K562 (cell line): ENCODE measurements around the gene OR2H2. TPM values are rescaled to one million over a fixed set of nuclear protein-coding genes. Genes with fewer than 3 reads are reported as not detected.

Source experiments
- ATAC-seq: fragments of 200-7000 bp; cut with Tn5 transposase; 3 replicates; pipeline ENCODE4 v1.9.1; 2020; ENCODE audit warnings: moderate library complexity
- BruUV-seq: library from RNA; stranded (reverse); fragments of 400-500 nt; replicated peaks from 2 replicates; lab custom pipeline; 2021; lab: Mats Ljungman, UMichigan
- CTCF ChIA-PET: fragments of 300-600 bp; formaldehyde crosslinking; extraction: SDS; loops from one replicate; lab custom pipeline; 2021; ENCODE audit warnings: low intra/inter-chr PET ratio; lab: Yijun Ruan, JAX
- POLR2A ChIA-PET: fragments of 300-600, 350-650 bp; sonication (Branson Sonifier 250); formaldehyde crosslinking; extraction: SDS; loops from one replicate; lab custom pipeline; 2021; ENCODE audit warnings: antibody characterized with exemption, inconsistent platforms; lab: Yijun Ruan, JAX
- DNase-seq, 4 experiments: peaks; one replicate each; pipeline versions ENCODE4 v3.0.0 to v3.0.0-alpha.2; 2011 to 2018; ENCODE audit warnings: low spot score in 3 of 4, mixed read lengths in 3 of 4; ENCODE audit errors: extremely low read depth in 1 of 4
- FAIRE-seq: peaks from 2 replicates; lab custom pipeline; 2011; peaks lifted over from hg19 to GRCh38; lab: Jason Lieb, UNC
- H2AFZ ChIP-seq: 2 replicates; pipeline ENCODE4 v1.6.0; 2011; ENCODE audit warnings: low read depth, low read length, control low read depth, inconsistent platforms
- H3K27ac ChIP-seq: fragments of 200-600 bp; 3 replicates; pipeline ENCODE4 v1.8.0; 2011; ENCODE audit warnings: low read depth, mild to moderate bottlenecking, control low read depth, inconsistent platforms, low read length, moderate library complexity, mixed read lengths; ENCODE audit errors: extremely low read depth
- H3K27me3 ChIP-seq, 2 experiments: fragments of 300-600 bp in 1 of 2; 2 replicates in 1 of 2; 3 replicates in 1 of 2; pipeline versions ENCODE4 v1.6.0 to v1.8.0; 2011; ENCODE audit warnings: inconsistent platforms in 2 of 2, low read length in 2 of 2, mild to moderate bottlenecking in 1 of 2, mixed read lengths in 1 of 2, moderate library complexity in 1 of 2; ENCODE audit not compliant: control insufficient read depth in 2 of 2, insufficient read depth in 2 of 2
- H3K36me3 ChIP-seq: fragments of 300-600 bp; 3 replicates; pipeline ENCODE4 v1.8.0; 2011; ENCODE audit warnings: mild to moderate bottlenecking, low read length, inconsistent platforms; ENCODE audit not compliant: control insufficient read depth, insufficient read depth
- H3K4me1 ChIP-seq, 2 experiments: fragments of 200-600 bp in 1 of 2; replicated peaks in 1 of 2; 2 replicates in 1 of 2; 3 replicates in 1 of 2; pipeline versions ENCODE4 v1.5.1 to v1.8.0; 2011; ENCODE audit warnings: inconsistent platforms in 2 of 2, low read length in 2 of 2, mild to moderate bottlenecking in 1 of 2, mixed read lengths in 1 of 2, moderate library complexity in 1 of 2; ENCODE audit not compliant: control insufficient read depth in 2 of 2, insufficient read depth in 2 of 2
- H3K4me2 ChIP-seq: 2 replicates; pipeline ENCODE4 v1.6.1; 2011; ENCODE audit warnings: low read length, control low read depth, inconsistent platforms, mixed read lengths; ENCODE audit not compliant: insufficient read depth
- H3K4me3 ChIP-seq: fragments of 200-600 bp; sonication (generic), shearing (Covaris generic); 2 replicates; pipeline ENCODE4 v1.5.1; 2016; ENCODE audit warnings: control low read depth, inconsistent platforms
- H3K79me2 ChIP-seq: fragments of 200-600 bp; 3 replicates; pipeline ENCODE4 v1.8.0; 2011; ENCODE audit warnings: low read length, inconsistent platforms; ENCODE audit not compliant: control insufficient read depth, insufficient read depth
- H3K9ac ChIP-seq, 2 experiments: 2 replicates each; pipeline versions ENCODE4 v1.6.0 to v1.6.1; 2011; ENCODE audit warnings: low read depth in 2 of 2, low read length in 2 of 2, control low read depth in 1 of 2, inconsistent platforms in 1 of 2, mild to moderate bottlenecking in 1 of 2, mixed read lengths in 1 of 2; ENCODE audit not compliant: insufficient read depth in 1 of 2
- H3K9me1 ChIP-seq: one replicate; pipeline ENCODE4 v1.6.0; 2011; ENCODE audit warnings: inconsistent platforms, mild to moderate bottlenecking, low read length, moderate library complexity; ENCODE audit not compliant: control insufficient read depth, insufficient read depth
- H3K9me3 ChIP-seq: replicated peaks from 2 replicates; pipeline ENCODE4 v1.5.1; 2011; ENCODE audit warnings: low read depth, low read length, inconsistent platforms; ENCODE audit not compliant: control insufficient read depth, insufficient read depth
- H4K20me1 ChIP-seq: replicated peaks from 2 replicates; pipeline ENCODE4 v1.6.1; 2011; ENCODE audit warnings: low read length, inconsistent platforms, mixed read lengths; ENCODE audit not compliant: control insufficient read depth, insufficient read depth
- ERF ChIP-seq: fragments of 450-650 bp; formaldehyde crosslinking; IDR thresholded peaks from 2 replicates; pipeline ENCODE4 v1.4.0; 2020; ENCODE audit warnings: mild to moderate bottlenecking, mixed read lengths
- FOXM1 ChIP-seq, 2 experiments: fragments of 450-650 bp in 1 of 2; sonication (generic) in 1 of 2; formaldehyde crosslinking in 1 of 2; IDR thresholded peaks; 2 replicates each; pipeline versions ENCODE4 v1.6.1 to v1.9.0; 2017 to 2022; ENCODE audit warnings: low read depth in 2 of 2, mild to moderate bottlenecking in 2 of 2, missing genetic modification reagents in 1 of 2, moderate library complexity in 1 of 2
- SMAD3 ChIP-seq: fragments of 450-650 bp; formaldehyde crosslinking; conservative IDR thresholded peaks from 2 replicates; pipeline ENCODE4 v1.4.0; 2020; ENCODE audit warnings: mild to moderate bottlenecking
- TEAD1 ChIP-seq, 2 experiments: fragments of 450-650 bp in 1 of 2; sonication (generic) in 1 of 2; formaldehyde crosslinking; IDR thresholded peaks; 2 replicates each; pipeline versions ENCODE4 v1.4.0 to v1.8.0; 2020 to 2022; ENCODE audit warnings: mild to moderate bottlenecking in 2 of 2, missing genetic modification reagents in 1 of 2
- ZBTB17 ChIP-seq: fragments of 450-650 bp; formaldehyde crosslinking; IDR thresholded peaks from 2 replicates; pipeline ENCODE4 v1.4.0; 2020; ENCODE audit warnings: mild to moderate bottlenecking
- ZNF449 ChIP-seq: fragments of 250-450 bp; sonication (Bioruptor Pico); IDR thresholded peaks from 2 replicates; pipeline ENCODE4 v1.8.0; 2022; ENCODE audit warnings: moderate library complexity, mild to moderate bottlenecking, inconsistent platforms
- ZNF79 ChIP-seq: fragments of 250-450 bp; sonication (Bioruptor Pico); IDR thresholded peaks from 2 replicates; pipeline ENCODE4 v1.4.0; 2020; ENCODE audit warnings: low read depth, mild to moderate bottlenecking, moderate library complexity
- WGBS: fragments of 100-300 bp; shearing (Covaris generic); methylation state at CpG from one replicate; pipeline ENCODE4 v1.1.6; 2016; ENCODE audit warnings: low coverage, mixed read lengths; ENCODE audit not compliant: insufficient coverage; ENCODE audit errors: missing lambda C conversion rate; 5-methylcytosine and 5-hydroxymethylcytosine counted together
- in situ Hi-C: fragments of 300-500 bp; cut with MboI; formaldehyde crosslinking; loops from 4 replicates; pipeline ENCODE4 v1.15.0; 2018; ENCODE audit warnings: inconsistent platforms, mixed read lengths
- intact Hi-C: fragments of 100-400 bp; cut with micrococcal nuclease; formaldehyde crosslinking; loops from 2 replicates; pipeline ENCODE4 v1.14.2; 2022
- polyA plus RNA-seq, 8 experiments: library from polyadenylated mRNA; depleted of rRNA in 4 of 8; stranded (reverse) in 5 of 8; unstranded in 3 of 8; fragments of >200 nt; fragmentation: Nextera tagmentation in 2 of 8; fragmentation: Illumina TruSeq in 1 of 8; extraction: Ambion mirVana in 2 of 8; extraction: Trizol in 1 of 8; gene quantifications; 2 replicates each; pipeline versions ENCODE4 v1.2.1 to v1.2.3, GENCODE V29; 2011 to 2014; ENCODE audit warnings: inconsistent platforms in 1 of 8, missing spikeins in 1 of 8
- total RNA-seq, 7 experiments: library from RNA; depleted of rRNA in 6 of 7; stranded (reverse); fragments of >200 nt in 6 of 7; fragmentation: Illumina TruSeq in 2 of 7; extraction: Trizol in 2 of 7; gene quantifications; 2 replicates each; pipeline versions ENCODE4 v1.2.1 to v1.2.3, GENCODE V29; 2011 to 2021; ENCODE audit warnings: low replicate concordance in 1 of 7

The OR2H2 gene
- total and polyA plus RNA-seq, 9 of the 15 experiments (the other 6 are each of a cell fraction or from before 2014, with no cell fraction given): not detected

GRCh38 chr6:29561606-29562181, 23.2 kb upstream of the OR2H2 start:
- Histone ChIP-seq H3K27ac (no peak overlapping the region), H4K20me1 (no peaks in the 10 kb centered on the region), H3K27me3 (peaks cover 14 to 23% of the 10 kb centered on the region in 2 experiments; a peak in 4 of 5 replicates), H3K4me2 (no peak overlapping the region), H3K36me3 (no peaks in the 10 kb centered on the region)
- BruUV-seq: no TSS peak
- CTCF ChIA-PET: no interaction called here
- in situ Hi-C loops: no loop called here
- DNase-seq: no peak
- TF ChIP-seq ZNF449 (CRISPR knock-in tag) (peak; percentile 44; the same call in 1 of the 2 replicates), SMAD3 (CRISPR knock-in tag) (0 out of 2 replicates have a peak, but pooled peaks have one; percentile 12), FOXM1 (IDR thresholded peaks at IDR 0.05; ENCODE audit: low read depth) (no peak), FOXM1 (CRISPR knock-in tag; IDR thresholded peaks at IDR 0.05; ENCODE audit: low read depth) (no peak), TEAD1 (CRISPR knock-in tag; IDR thresholded peaks at IDR 0.05) (0 out of 4 replicates have a peak, but pooled peaks of 1 of the 2 experiments have one; percentile 15), ZBTB17 (CRISPR knock-in tag) (0 out of 2 replicates have a peak, but pooled peaks have one; percentile 48), ERF (0 out of 2 replicates have a peak, but pooled peaks have one; percentile 27), ZNF79 (CRISPR knock-in tag) (no peak)
- TF ChIP-seq, all 486 proteins: peak for 5
- ATAC-seq: no peak
- intact Hi-C loops: no loop called here
- Histone ChIP-seq H3K4me3 (no peak overlapping the region), H3K9me3 (no peaks in the 10 kb centered on the region), H3K9ac (no peak overlapping the region), H2AFZ (no peak overlapping the region), H3K79me2 (no peaks in the 10 kb centered on the region), H3K4me1 (no peaks in the 10 kb centered on the region; a peak in 1 of 5 replicates), H3K9me1 (no peaks in the 10 kb centered on the region)
- 0% methylated on average over 1 of the region's 1 CpG for WGBS
- POLR2A ChIA-PET: no interaction called here
- no peak for FAIRE-seq
